Liver (tissue), 9 donors: Measurements from ENCODE around the gene MEGF6. TPM values are rescaled to one million over a fixed set of nuclear protein-coding genes. Genes with fewer than 3 reads are reported as not detected.

Source experiments
- DNase-seq: peaks from one replicate; pipeline ENCODE4 v3.0.0-alpha.2; 2017; ENCODE audit warnings: low spot score
- H3K27ac ChIP-seq, 2 donors: one replicate each; pipeline ENCODE4 v1.7.0; 2013; ENCODE audit warnings: inconsistent platforms in 2 of 2, low read length in 2 of 2, control low read depth in 1 of 2, low read depth in 1 of 2, mild to moderate bottlenecking in 1 of 2
- H3K27me3 ChIP-seq, 4 donors: one replicate each; pipeline versions ENCODE4 v1.6.1 to v1.7.0; 2013; ENCODE audit warnings: low read length in 3 of 4, inconsistent platforms in 1 of 4, mild to moderate bottlenecking in 1 of 4, moderate library complexity in 1 of 4; ENCODE audit not compliant: control insufficient read depth in 4 of 4, insufficient read depth in 4 of 4
- H3K36me3 ChIP-seq, 4 donors: one replicate each; pipeline versions ENCODE4 v1.6.1 to v1.7.0; 2013; ENCODE audit warnings: low read length in 3 of 4, mild to moderate bottlenecking in 3 of 4, low read depth in 1 of 4, moderate library complexity in 1 of 4; ENCODE audit not compliant: control insufficient read depth in 4 of 4, insufficient read depth in 3 of 4
- H3K4me1 ChIP-seq, 4 donors: one replicate each; pipeline versions ENCODE4 v1.6.1 to v1.7.0; 2013; ENCODE audit warnings: low read length in 3 of 4, mild to moderate bottlenecking in 3 of 4, moderate library complexity in 1 of 4; ENCODE audit not compliant: control insufficient read depth in 4 of 4, insufficient read depth in 4 of 4
- H3K4me3 ChIP-seq, 3 donors: one replicate each; pipeline versions ENCODE4 v1.6.1 to v1.7.0; 2013; ENCODE audit warnings: low read length in 3 of 3, control low read depth in 1 of 3, low read depth in 1 of 3, mild to moderate bottlenecking in 1 of 3
- H3K9ac ChIP-seq, 2 donors: one replicate each; pipeline ENCODE4 v1.7.0; 2013; ENCODE audit warnings: low read length in 2 of 2, mild to moderate bottlenecking in 2 of 2, moderate library complexity in 2 of 2, control low read depth in 1 of 2, low read depth in 1 of 2
- H3K9me3 ChIP-seq, 4 donors: one replicate each; pipeline versions ENCODE4 v1.6.1 to v1.7.0; 2013; ENCODE audit warnings: low read length in 3 of 4; ENCODE audit not compliant: control insufficient read depth in 4 of 4
- EGR1 ChIP-seq, 2 donors: IDR thresholded peaks; 2 replicates each; pipeline ENCODE4 v1.6.1; 2016 to 2018; ENCODE audit warnings: antibody characterized with exemption in 2 of 2, low read depth in 2 of 2
- FOXA1 ChIP-seq: IDR thresholded peaks from 2 replicates; pipeline ENCODE4 v1.6.1; 2016; ENCODE audit warnings: antibody characterized with exemption
- GABPA ChIP-seq, 2 donors: IDR thresholded peaks in 1 of 2; conservative IDR thresholded peaks in 1 of 2; 2 replicates each; pipeline ENCODE4 v1.6.1; 2016; ENCODE audit warnings: antibody characterized with exemption in 2 of 2, mild to moderate bottlenecking in 1 of 2, moderate library complexity in 1 of 2
- HNF4A ChIP-seq, 2 donors: conservative IDR thresholded peaks; 2 replicates each; pipeline ENCODE4 v1.6.1; 2016; ENCODE audit warnings: antibody characterized with exemption in 2 of 2, mild to moderate bottlenecking in 2 of 2
- HNF4G ChIP-seq: IDR thresholded peaks from 2 replicates; pipeline ENCODE4 v1.6.1; 2016; ENCODE audit warnings: antibody characterized with exemption
- JUND ChIP-seq, 2 donors: IDR thresholded peaks; 2 replicates each; pipeline ENCODE4 v1.6.1; 2016; ENCODE audit warnings: antibody characterized with exemption in 2 of 2
- NR2F2 ChIP-seq: IDR thresholded peaks from 2 replicates; pipeline ENCODE4 v1.6.1; 2016; ENCODE audit warnings: antibody characterized with exemption
- RAD21 ChIP-seq, 2 donors: IDR thresholded peaks; 2 replicates each; pipeline ENCODE4 v1.6.1; 2016; ENCODE audit warnings: antibody characterized with exemption in 2 of 2, mild to moderate bottlenecking in 2 of 2
- RXRA ChIP-seq, 2 donors: IDR thresholded peaks; 2 replicates each; pipeline ENCODE4 v1.6.1; 2017 to 2018; ENCODE audit warnings: antibody characterized with exemption in 2 of 2, mild to moderate bottlenecking in 1 of 2
- SP1 ChIP-seq: IDR thresholded peaks from 2 replicates; pipeline ENCODE4 v1.6.1; 2018; ENCODE audit warnings: antibody characterized with exemption, mild to moderate bottlenecking
- YY1 ChIP-seq: IDR thresholded peaks from 2 replicates; pipeline ENCODE4 v1.6.1; 2016; ENCODE audit warnings: antibody characterized with exemption, mild to moderate bottlenecking
- WGBS: extraction: QIAGEN DNeasy Blood & Tissue Kit; methylation state at CpG from one replicate; pipeline ENCODE4 v1.1.7; 2013; 5-methylcytosine and 5-hydroxymethylcytosine counted together
- polyA plus RNA-seq, 2 donors: library from polyadenylated mRNA; stranded (reverse) in 1 of 2; unstranded in 1 of 2; fragments of 200-250 nt in 1 of 2; fragments of >200 nt in 1 of 2; fragmentation: Nextera tagmentation in 1 of 2; extraction: Ambion mirVana in 1 of 2; gene quantifications; one replicate each; pipeline versions ENCODE4 v1.2.1 to v1.2.3, GENCODE V29; 2013 to 2015
- total RNA-seq, 2 donors: library from RNA; depleted of rRNA; stranded (reverse); fragments of >200 nt; gene quantifications; one replicate each; pipeline ENCODE4 v1.2.3, GENCODE V29; 2014
- TF ChIP-seq, protein P1 (sequence below): IDR thresholded peaks from 2 replicates; pipeline ENCODE4 v1.6.1; 2016; ENCODE audit warnings: antibody characterized with exemption
- TF ChIP-seq, protein P2 (sequence below): IDR thresholded peaks from 2 replicates; pipeline ENCODE4 v1.6.1; 2016; ENCODE audit warnings: antibody characterized with exemption
- TF ChIP-seq, protein P3 (sequence below): fragments of 150-350 bp; IDR thresholded peaks from 2 replicates; pipeline ENCODE4 v1.5.1; 2017; ENCODE audit warnings: improper control_type of control experiment, low read depth, low read length; ENCODE audit not compliant: missing input control
- TF ChIP-seq, protein P4 (sequence below): IDR thresholded peaks from 2 replicates; pipeline ENCODE4 v1.6.1; 2016; ENCODE audit warnings: antibody characterized with exemption, mild to moderate bottlenecking
- TF ChIP-seq, protein P5 (sequence below): IDR thresholded peaks from 2 replicates; pipeline ENCODE4 v1.6.1; 2016; ENCODE audit warnings: antibody characterized with exemption
- donor health status: healthy.
- donor health status: healthy.
- donor health status: healthy.
- donor health status: healthy.
- donor health status: healthy.

Gene MEGF6
- total and polyA plus RNA-seq, 4 donors: 1.3 to 11.0 (median 4.0) TPM

DNA sequence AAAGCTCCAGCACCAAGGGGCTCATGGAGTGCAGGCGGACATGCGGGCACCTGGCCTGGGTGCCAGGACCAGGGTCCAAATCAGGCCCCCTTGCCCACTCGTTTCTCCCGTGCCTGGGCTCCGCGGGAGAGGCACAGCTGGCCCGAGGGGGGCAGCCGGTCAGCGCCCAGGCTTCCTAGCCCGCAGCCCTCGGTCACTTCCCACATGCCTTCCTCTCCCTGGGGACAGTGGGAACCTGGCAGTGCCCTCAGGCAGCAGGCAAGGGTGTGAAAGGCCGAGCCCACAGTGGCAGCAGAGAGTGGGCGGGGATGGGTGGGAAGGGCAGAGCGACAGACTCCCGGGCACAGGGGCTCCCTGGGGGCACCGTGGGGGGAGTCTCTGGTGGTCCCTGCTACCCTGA lies 69.8 kb downstream of the MEGF6 start:
- Histone ChIP-seq H3K9ac (no peak overlapping the region), H3K36me3 (peaks cover 0 to 1% (median 0%) of the 10 kb centered on the region in 4 donors), H3K27ac (no peak overlapping the region), H3K4me3 (no peak overlapping the region), H3K27me3 (peaks cover 0 to 3% (median 0%) of the 10 kb centered on the region in 4 donors), H3K9me3 (no peaks in the 10 kb centered on the region), H3K4me1 (peaks cover 0 to 5% (median 0%) of the 10 kb centered on the region in 4 donors)
- no peak for DNase-seq
- 79% methylated on average over 16 of the region's 16 CpGs for WGBS
- no peak for TF ChIP-seq JUND (IDR thresholded peaks at IDR 0.05)
- TF ChIP-seq RAD21 (IDR thresholded peaks at IDR 0.05): no peak
- TF ChIP-seq, protein P1, sequence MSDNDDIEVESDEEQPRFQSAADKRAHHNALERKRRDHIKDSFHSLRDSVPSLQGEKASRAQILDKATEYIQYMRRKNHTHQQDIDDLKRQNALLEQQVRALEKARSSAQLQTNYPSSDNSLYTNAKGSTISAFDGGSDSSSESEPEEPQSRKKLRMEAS: no peak
- no peak for TF ChIP-seq HNF4A (conservative IDR thresholded peaks at IDR 0.05)
- TF ChIP-seq HNF4G: no peak
- TF ChIP-seq, protein P2, sequence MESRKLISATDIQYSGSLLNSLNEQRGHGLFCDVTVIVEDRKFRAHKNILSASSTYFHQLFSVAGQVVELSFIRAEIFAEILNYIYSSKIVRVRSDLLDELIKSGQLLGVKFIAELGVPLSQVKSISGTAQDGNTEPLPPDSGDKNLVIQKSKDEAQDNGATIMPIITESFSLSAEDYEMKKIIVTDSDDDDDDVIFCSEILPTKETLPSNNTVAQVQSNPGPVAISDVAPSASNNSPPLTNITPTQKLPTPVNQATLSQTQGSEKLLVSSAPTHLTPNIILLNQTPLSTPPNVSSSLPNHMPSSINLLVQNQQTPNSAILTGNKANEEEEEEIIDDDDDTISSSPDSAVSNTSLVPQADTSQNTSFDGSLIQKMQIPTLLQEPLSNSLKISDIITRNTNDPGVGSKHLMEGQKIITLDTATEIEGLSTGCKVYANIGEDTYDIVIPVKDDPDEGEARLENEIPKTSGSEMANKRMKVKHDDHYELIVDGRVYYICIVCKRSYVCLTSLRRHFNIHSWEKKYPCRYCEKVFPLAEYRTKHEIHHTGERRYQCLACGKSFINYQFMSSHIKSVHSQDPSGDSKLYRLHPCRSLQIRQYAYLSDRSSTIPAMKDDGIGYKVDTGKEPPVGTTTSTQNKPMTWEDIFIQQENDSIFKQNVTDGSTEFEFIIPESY: no peak
- TF ChIP-seq SP1: no peak
- TF ChIP-seq GABPA (IDR thresholded peaks at IDR 0.05 in 1 of 2, conservative IDR thresholded peaks at IDR 0.05 in 1 of 2): no peak
- TF ChIP-seq, protein P3, sequence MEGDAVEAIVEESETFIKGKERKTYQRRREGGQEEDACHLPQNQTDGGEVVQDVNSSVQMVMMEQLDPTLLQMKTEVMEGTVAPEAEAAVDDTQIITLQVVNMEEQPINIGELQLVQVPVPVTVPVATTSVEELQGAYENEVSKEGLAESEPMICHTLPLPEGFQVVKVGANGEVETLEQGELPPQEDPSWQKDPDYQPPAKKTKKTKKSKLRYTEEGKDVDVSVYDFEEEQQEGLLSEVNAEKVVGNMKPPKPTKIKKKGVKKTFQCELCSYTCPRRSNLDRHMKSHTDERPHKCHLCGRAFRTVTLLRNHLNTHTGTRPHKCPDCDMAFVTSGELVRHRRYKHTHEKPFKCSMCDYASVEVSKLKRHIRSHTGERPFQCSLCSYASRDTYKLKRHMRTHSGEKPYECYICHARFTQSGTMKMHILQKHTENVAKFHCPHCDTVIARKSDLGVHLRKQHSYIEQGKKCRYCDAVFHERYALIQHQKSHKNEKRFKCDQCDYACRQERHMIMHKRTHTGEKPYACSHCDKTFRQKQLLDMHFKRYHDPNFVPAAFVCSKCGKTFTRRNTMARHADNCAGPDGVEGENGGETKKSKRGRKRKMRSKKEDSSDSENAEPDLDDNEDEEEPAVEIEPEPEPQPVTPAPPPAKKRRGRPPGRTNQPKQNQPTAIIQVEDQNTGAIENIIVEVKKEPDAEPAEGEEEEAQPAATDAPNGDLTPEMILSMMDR: no peak
- TF ChIP-seq, protein P4, sequence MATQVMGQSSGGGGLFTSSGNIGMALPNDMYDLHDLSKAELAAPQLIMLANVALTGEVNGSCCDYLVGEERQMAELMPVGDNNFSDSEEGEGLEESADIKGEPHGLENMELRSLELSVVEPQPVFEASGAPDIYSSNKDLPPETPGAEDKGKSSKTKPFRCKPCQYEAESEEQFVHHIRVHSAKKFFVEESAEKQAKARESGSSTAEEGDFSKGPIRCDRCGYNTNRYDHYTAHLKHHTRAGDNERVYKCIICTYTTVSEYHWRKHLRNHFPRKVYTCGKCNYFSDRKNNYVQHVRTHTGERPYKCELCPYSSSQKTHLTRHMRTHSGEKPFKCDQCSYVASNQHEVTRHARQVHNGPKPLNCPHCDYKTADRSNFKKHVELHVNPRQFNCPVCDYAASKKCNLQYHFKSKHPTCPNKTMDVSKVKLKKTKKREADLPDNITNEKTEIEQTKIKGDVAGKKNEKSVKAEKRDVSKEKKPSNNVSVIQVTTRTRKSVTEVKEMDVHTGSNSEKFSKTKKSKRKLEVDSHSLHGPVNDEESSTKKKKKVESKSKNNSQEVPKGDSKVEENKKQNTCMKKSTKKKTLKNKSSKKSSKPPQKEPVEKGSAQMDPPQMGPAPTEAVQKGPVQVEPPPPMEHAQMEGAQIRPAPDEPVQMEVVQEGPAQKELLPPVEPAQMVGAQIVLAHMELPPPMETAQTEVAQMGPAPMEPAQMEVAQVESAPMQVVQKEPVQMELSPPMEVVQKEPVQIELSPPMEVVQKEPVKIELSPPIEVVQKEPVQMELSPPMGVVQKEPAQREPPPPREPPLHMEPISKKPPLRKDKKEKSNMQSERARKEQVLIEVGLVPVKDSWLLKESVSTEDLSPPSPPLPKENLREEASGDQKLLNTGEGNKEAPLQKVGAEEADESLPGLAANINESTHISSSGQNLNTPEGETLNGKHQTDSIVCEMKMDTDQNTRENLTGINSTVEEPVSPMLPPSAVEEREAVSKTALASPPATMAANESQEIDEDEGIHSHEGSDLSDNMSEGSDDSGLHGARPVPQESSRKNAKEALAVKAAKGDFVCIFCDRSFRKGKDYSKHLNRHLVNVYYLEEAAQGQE: no peak
- no peak for TF ChIP-seq YY1
- no peak for TF ChIP-seq EGR1 (IDR thresholded peaks at IDR 0.05; ENCODE audit: low read depth in 2 of 2)
- no peak for TF ChIP-seq RXRA (IDR thresholded peaks at IDR 0.05)

DNA sequence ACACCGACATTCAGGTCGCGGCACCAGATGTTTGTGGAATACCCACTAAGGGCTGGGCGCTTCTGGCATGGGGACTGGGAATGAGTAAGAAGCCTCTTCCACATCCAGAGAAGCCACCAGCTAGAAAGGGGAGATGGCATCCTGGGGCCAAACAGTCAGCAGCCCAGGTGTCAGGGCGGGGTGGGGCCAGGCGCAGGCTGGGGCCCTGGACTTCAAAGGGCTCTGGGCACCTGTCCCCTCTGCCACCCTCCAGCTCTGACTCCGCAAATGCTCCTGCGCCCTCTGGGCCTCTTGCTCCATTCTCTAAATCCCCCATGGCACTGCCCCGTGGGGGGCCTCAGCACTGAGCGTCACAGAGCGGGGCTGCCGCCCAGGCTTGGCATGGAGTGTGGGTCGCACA lies 70.4 kb downstream of the MEGF6 start:
- 98% methylated on average over 13 of the region's 13 CpGs for WGBS

More for the DNA sequence above, 70.4 kb downstream of the MEGF6 start:
- Histone ChIP-seq H3K36me3 (peaks cover 0 to 1% (median 0%) of the 10 kb centered on the region in 4 donors), H3K4me1 (peaks cover 0 to 5% (median 0%) of the 10 kb centered on the region in 4 donors), H3K9me3 (no peaks in the 10 kb centered on the region), H3K4me3 (no peak overlapping the region), H3K27ac (no peak overlapping the region), H3K9ac (no peak overlapping the region), H3K27me3 (peaks cover 0 to 3% (median 0%) of the 10 kb centered on the region in 4 donors)
- DNase-seq: no peak
- TF ChIP-seq, protein P3: no peak
- no peak for TF ChIP-seq FOXA1
- TF ChIP-seq NR2F2: no peak
- TF ChIP-seq, protein P4: no peak
- TF ChIP-seq HNF4G: no peak
- TF ChIP-seq YY1: no peak
- TF ChIP-seq, protein P5, sequence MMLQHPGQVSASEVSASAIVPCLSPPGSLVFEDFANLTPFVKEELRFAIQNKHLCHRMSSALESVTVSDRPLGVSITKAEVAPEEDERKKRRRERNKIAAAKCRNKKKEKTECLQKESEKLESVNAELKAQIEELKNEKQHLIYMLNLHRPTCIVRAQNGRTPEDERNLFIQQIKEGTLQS: no peak
- TF ChIP-seq JUND (IDR thresholded peaks at IDR 0.05): no peak
- TF ChIP-seq RAD21 (IDR thresholded peaks at IDR 0.05): no peak
- no peak for TF ChIP-seq RXRA (IDR thresholded peaks at IDR 0.05)
